Endothelial cell of umbilical vein (primary cell): ENCODE results near the gene KSR1. TPM values are rescaled to one million over a fixed set of nuclear protein-coding genes. Genes with fewer than 3 reads are reported as not detected.

Experiments
- BruUV-seq: library from RNA; stranded (reverse); fragments of 400-500 nt; replicated peaks from 2 replicates; lab custom pipeline; 2021; lab: Mats Ljungman, UMichigan
- CTCF ChIA-PET: fragments of 300-600, 350-600 bp; sonication (Branson Sonifier 250); formaldehyde crosslinking; loops from one replicate; lab custom pipeline; 2021; ENCODE audit warnings: antibody characterized with exemption, inconsistent platforms; lab: Charles Lee
- POLR2A ChIA-PET: fragments of 300-600, 350-600 bp; sonication (Branson Sonifier 250); formaldehyde crosslinking; loops from one replicate; lab custom pipeline; 2021; ENCODE audit warnings: antibody characterized with exemption, inconsistent platforms; lab: Charles Lee
- DNase-seq: peaks from one replicate; pipeline ENCODE4 v3.0.0-alpha.2; 2011; ENCODE audit warnings: low read depth, low spot score
- FAIRE-seq: peaks from 2 replicates; lab custom pipeline; 2011; peaks lifted over from hg19 to GRCh38; lab: Jason Lieb, UNC
- H2AFZ ChIP-seq: 2 replicates; pipeline ENCODE4 v1.6.0; 2012; ENCODE audit warnings: low read depth, low read length, control low read depth, inconsistent platforms
- H3K27ac ChIP-seq: 2 replicates; pipeline ENCODE4 v1.5.1; 2011; ENCODE audit warnings: low read depth, mild to moderate bottlenecking, control low read depth, low read length, moderate library complexity; ENCODE audit not compliant: insufficient read depth
- H3K27me3 ChIP-seq, 2 experiments: 2 replicates each; pipeline versions ENCODE4 v1.6.0 to v1.6.1; 2011; ENCODE audit warnings: low read length in 2 of 2, mixed read lengths in 1 of 2; ENCODE audit not compliant: control insufficient read depth in 2 of 2, insufficient read depth in 2 of 2
- H3K36me3 ChIP-seq, 2 experiments: 2 replicates in 1 of 2; 3 replicates in 1 of 2; pipeline ENCODE4 v1.5.1; 2011; ENCODE audit warnings: low read length in 2 of 2, mild to moderate bottlenecking in 1 of 2, moderate library complexity in 1 of 2; ENCODE audit not compliant: control insufficient read depth in 2 of 2, insufficient read depth in 2 of 2; ENCODE audit errors: extremely low read depth in 1 of 2
- H3K4me1 ChIP-seq: 3 replicates; pipeline ENCODE4 v1.5.1; 2011; ENCODE audit warnings: mild to moderate bottlenecking, low read length; ENCODE audit not compliant: control insufficient read depth, insufficient read depth; ENCODE audit errors: extremely low read depth
- H3K4me2 ChIP-seq: 2 replicates; pipeline ENCODE4 v1.6.1; 2011; ENCODE audit warnings: low read length, control low read depth, mixed read lengths; ENCODE audit not compliant: insufficient read depth
- H3K4me3 ChIP-seq, 3 experiments: fragments of 200-600 bp in 1 of 3; sonication (generic), shearing (Covaris generic) in 1 of 3; replicated peaks in 1 of 3; 2 replicates each; pipeline ENCODE4 v1.5.1; 2011 to 2016; ENCODE audit warnings: control low read depth in 3 of 3, low read length in 3 of 3, mild to moderate bottlenecking in 2 of 3, inconsistent platforms in 1 of 3, low read depth in 1 of 3, moderate library complexity in 1 of 3; ENCODE audit not compliant: insufficient read depth in 1 of 3
- H3K79me2 ChIP-seq: 2 replicates; pipeline ENCODE4 v1.6.0; 2012; ENCODE audit warnings: low read length, inconsistent platforms; ENCODE audit not compliant: control insufficient read depth, insufficient read depth
- H3K9ac ChIP-seq: replicated peaks from 2 replicates; pipeline ENCODE3; 2011; ENCODE audit warnings: low read length, control low read depth; ENCODE audit not compliant: insufficient read depth; ENCODE audit errors: extremely low read depth
- H3K9me1 ChIP-seq: replicated peaks from 3 replicates; pipeline ENCODE4 v1.6.0; 2011; ENCODE audit warnings: mild to moderate bottlenecking, low read length; ENCODE audit not compliant: control insufficient read depth, insufficient read depth; ENCODE audit errors: extremely low read depth
- H3K9me3 ChIP-seq: replicated peaks from 2 replicates; pipeline ENCODE4 v1.5.1; 2012; ENCODE audit warnings: low read length, inconsistent platforms; ENCODE audit not compliant: control insufficient read depth, insufficient read depth
- H4K20me1 ChIP-seq: replicated peaks from 2 replicates; pipeline ENCODE3; 2011; ENCODE audit warnings: mild to moderate bottlenecking, low read length; ENCODE audit not compliant: control insufficient read depth, insufficient read depth; ENCODE audit errors: extremely low read depth
- EZH2 ChIP-seq: IDR thresholded peaks from 2 replicates; pipeline ENCODE4 v1.6.1; 2012; ENCODE audit warnings: borderline replicate concordance, low read depth, mild to moderate bottlenecking, moderate library complexity, low read length, inconsistent platforms; ENCODE audit not compliant: severe bottlenecking
- FOS ChIP-seq: IDR thresholded peaks from 2 replicates; pipeline ENCODE4 v1.6.1; 2011; ENCODE audit warnings: mild to moderate bottlenecking, low read length, moderate library complexity, borderline replicate concordance; ENCODE audit not compliant: insufficient read depth
- GATA2 ChIP-seq: IDR thresholded peaks from 2 replicates; pipeline ENCODE4 v1.7.0; 2011; ENCODE audit warnings: low read depth, mild to moderate bottlenecking, moderate library complexity, mixed read lengths, low read length; ENCODE audit not compliant: insufficient read length, insufficient read depth
- JUN ChIP-seq: IDR thresholded peaks from 2 replicates; pipeline ENCODE4 v1.6.1; 2011; ENCODE audit warnings: borderline replicate concordance, low read depth; ENCODE audit not compliant: insufficient read length, insufficient read depth
- MAX ChIP-seq: IDR thresholded peaks from 2 replicates; pipeline ENCODE4 v1.6.1; 2011; ENCODE audit not compliant: insufficient read depth, insufficient read length
- MYC ChIP-seq: IDR thresholded peaks from one replicate; pipeline ENCODE4 v1.6.1; 2011; ENCODE audit warnings: mild to moderate bottlenecking, low read depth, low read length
- POLR2A ChIP-seq: IDR thresholded peaks from 2 replicates; pipeline ENCODE4 v1.6.1; 2012; ENCODE audit warnings: low read depth, mild to moderate bottlenecking, control low read depth, low read length
- POLR2AphosphoS5 ChIP-seq: IDR thresholded peaks from 2 replicates; pipeline ENCODE4 v1.6.1; 2012; ENCODE audit warnings: low read depth, mild to moderate bottlenecking, control low read depth, low read length, moderate library complexity; ENCODE audit not compliant: insufficient read depth
- dilution Hi-C: fragments of 300-500 bp; cut with MboI; formaldehyde crosslinking; loops from one replicate; pipeline ENCODE4 v1.15.0; 2019; ENCODE audit warnings: low sequenced_read_pairs; ENCODE audit not compliant: extremely low pct_ligation_motif_present
- intact Hi-C: fragments of 100-400 bp; cut with micrococcal nuclease; formaldehyde crosslinking; loops from one replicate; pipeline ENCODE4 v1.10.0; 2022
- polyA plus RNA-seq, 4 experiments: library from polyadenylated mRNA; depleted of rRNA in 3 of 4; stranded (reverse) in 3 of 4; unstranded in 1 of 4; fragments of >200 nt; gene quantifications; 2 replicates each; pipeline versions ENCODE4 v1.2.1 to v1.2.3, GENCODE V29; 2011 to 2012; ENCODE audit warnings: missing spikeins in 1 of 4
- total RNA-seq: library from RNA; stranded (reverse); gene quantifications from 2 replicates; pipeline ENCODE4 v1.2.3, GENCODE V29; 2021
- TF ChIP-seq, protein P1 (sequence below), 2 donors: IDR thresholded peaks; 1 replicate in 1 of 2; 2 replicates in 1 of 2; pipeline ENCODE4 v1.5.1; 2011; ENCODE audit warnings: low read length in 2 of 2, mild to moderate bottlenecking in 2 of 2, moderate library complexity in 2 of 2, control low read depth in 1 of 2, inconsistent platforms in 1 of 2, low read depth in 1 of 2; ENCODE audit not compliant: insufficient read depth in 1 of 2; ENCODE audit errors: extremely low read depth in 1 of 2

Gene KSR1
- total and polyA plus RNA-seq, 2 donors (not counting 3 experiments of a cell fraction or from before 2014, with no cell fraction given), result 35.4 to 80.2 TPM

GRCh38 chr17:27454089-27454488 lies 2.2 kb upstream of the KSR1 start:
- Histone ChIP-seq H3K9ac (no peak overlapping the region), H4K20me1 (no peaks in the 10 kb centered on the region), H2AFZ (no peak overlapping the region), H3K79me2 (peaks cover 20% of the 10 kb centered on the region), H3K27me3 (no peaks in the 10 kb centered on the region), H3K4me2 (no peak overlapping the region), H3K36me3 (no peaks in the 10 kb centered on the region), H3K4me3 (no peak overlapping the region), H3K4me1 (peaks cover 18% of the 10 kb centered on the region), H3K9me3 (no peaks in the 10 kb centered on the region), H3K9me1 (no peaks in the 10 kb centered on the region), H3K27ac (no peak overlapping the region)
- ChIA-PET POLR2A (no interaction called here), CTCF (interaction anchor here (0.9 to 3.1 kb wide), 5 partner anchors 13 to 146 kb away, joined by 3 to 20 read pairs (median 7); no protein-coding TSS in a partner anchor)
- BruUV-seq, result no TSS peak
- TF ChIP-seq POLR2A (no peak), MAX (no peak), GATA2 (no peak), EZH2 (no peak), MYC (no peak), FOS (no peak), POLR2AphosphoS5 (no peak), JUN (no peak)
- TF ChIP-seq, protein P1, sequence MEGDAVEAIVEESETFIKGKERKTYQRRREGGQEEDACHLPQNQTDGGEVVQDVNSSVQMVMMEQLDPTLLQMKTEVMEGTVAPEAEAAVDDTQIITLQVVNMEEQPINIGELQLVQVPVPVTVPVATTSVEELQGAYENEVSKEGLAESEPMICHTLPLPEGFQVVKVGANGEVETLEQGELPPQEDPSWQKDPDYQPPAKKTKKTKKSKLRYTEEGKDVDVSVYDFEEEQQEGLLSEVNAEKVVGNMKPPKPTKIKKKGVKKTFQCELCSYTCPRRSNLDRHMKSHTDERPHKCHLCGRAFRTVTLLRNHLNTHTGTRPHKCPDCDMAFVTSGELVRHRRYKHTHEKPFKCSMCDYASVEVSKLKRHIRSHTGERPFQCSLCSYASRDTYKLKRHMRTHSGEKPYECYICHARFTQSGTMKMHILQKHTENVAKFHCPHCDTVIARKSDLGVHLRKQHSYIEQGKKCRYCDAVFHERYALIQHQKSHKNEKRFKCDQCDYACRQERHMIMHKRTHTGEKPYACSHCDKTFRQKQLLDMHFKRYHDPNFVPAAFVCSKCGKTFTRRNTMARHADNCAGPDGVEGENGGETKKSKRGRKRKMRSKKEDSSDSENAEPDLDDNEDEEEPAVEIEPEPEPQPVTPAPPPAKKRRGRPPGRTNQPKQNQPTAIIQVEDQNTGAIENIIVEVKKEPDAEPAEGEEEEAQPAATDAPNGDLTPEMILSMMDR (IDR thresholded peaks at IDR 0.05; ENCODE audit: extremely low read depth in 1 of 2, insufficient read depth in 1 of 2, low read depth in 1 of 2, low read length in 2 of 2), result no peak
- dilution Hi-C loops, result no loop called here
- FAIRE-seq, result no peak
- DNase-seq, result no peak
- intact Hi-C loops, result no loop called here
